Measurements from ENCODE around the gene CMTM1. TPM values are rescaled to one million over a fixed set of nuclear protein-coding genes. Genes with fewer than 3 reads are reported as not detected.
"Not testable (repeated sequence)": the region's sequence is repeated elsewhere in the genome, so short reads cannot be mapped to it uniquely, and the experiment has no call there.

The CMTM1 gene
- total RNA-seq, 4 donors from 2014 or later, result 2.0 to 5.1 (median 2.1) TPM; not detected in 1

DNA sequence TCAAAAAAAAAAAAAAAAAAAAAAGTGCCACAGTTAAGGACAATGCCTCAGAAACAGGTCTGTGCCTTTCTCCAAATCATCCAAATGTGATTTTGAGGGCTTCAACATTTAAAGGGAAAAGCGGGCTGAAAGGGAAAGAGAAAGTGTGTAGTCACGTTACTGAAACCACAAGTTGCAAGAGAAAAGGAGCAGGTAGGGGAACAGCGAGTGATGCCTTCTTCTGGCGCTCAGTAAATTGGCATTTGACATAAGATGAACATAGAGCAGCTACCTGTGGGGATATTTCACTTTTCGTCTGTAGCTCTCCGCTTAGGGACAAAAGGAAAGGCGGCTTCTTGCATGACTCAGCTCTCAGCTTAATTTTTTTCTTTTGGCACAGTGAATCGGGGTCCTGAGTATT lies 24.1 kb downstream of the CMTM1 start:
- 70 to 78% methylated on average over 8 of the region's 8 CpGs for WGBS, 2 donors
- TF ChIP-seq, protein P1, sequence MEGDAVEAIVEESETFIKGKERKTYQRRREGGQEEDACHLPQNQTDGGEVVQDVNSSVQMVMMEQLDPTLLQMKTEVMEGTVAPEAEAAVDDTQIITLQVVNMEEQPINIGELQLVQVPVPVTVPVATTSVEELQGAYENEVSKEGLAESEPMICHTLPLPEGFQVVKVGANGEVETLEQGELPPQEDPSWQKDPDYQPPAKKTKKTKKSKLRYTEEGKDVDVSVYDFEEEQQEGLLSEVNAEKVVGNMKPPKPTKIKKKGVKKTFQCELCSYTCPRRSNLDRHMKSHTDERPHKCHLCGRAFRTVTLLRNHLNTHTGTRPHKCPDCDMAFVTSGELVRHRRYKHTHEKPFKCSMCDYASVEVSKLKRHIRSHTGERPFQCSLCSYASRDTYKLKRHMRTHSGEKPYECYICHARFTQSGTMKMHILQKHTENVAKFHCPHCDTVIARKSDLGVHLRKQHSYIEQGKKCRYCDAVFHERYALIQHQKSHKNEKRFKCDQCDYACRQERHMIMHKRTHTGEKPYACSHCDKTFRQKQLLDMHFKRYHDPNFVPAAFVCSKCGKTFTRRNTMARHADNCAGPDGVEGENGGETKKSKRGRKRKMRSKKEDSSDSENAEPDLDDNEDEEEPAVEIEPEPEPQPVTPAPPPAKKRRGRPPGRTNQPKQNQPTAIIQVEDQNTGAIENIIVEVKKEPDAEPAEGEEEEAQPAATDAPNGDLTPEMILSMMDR (IDR thresholded peaks at IDR 0.05), result no peak
- no peak for TF ChIP-seq POLR2A (IDR thresholded peaks at IDR 0.05)
- no peak for TF ChIP-seq EP300 (IDR thresholded peaks at IDR 0.05)
- no peaks in the 10 kb centered on the region for H3K27me3 ChIP-seq
- peaks cover 0 to 21% (median 5%) of the 10 kb centered on the region in 4 donors for H3K4me1 ChIP-seq
- no peak overlapping the region for H3K27ac ChIP-seq
- peak overlapping the region in 1 of 4 donors; percentile 1 for H3K4me3 ChIP-seq
- DNase-seq (ENCODE audit: low spot score in 2 of 2), result no peak
- H3K36me3 ChIP-seq, result no peaks in the 10 kb centered on the region
- peaks cover 0 to 8% (median 0%) of the 10 kb centered on the region in 4 donors for H3K9me3 ChIP-seq

DNA sequence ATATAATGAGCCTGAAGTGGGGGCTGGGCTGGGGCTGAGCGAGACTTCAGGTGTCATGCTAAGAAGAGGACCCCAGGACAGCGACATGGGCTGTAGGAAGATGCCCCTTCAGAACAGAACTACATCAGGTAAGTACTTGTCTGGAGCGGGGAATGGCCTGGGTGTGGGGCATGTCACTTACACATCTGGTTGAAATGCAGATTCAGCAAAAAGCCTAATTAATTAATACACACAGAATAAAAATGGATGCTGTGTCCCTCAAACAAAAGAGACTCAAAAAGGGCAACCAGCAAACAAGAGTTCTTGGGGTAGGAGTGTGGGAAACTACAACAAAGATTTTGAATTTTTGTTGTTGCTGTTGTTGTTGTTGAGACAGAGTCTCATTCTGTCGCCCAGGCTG lies 24.8 kb downstream of the CMTM1 start:
- Histone ChIP-seq H3K27me3 (no peaks in the 10 kb centered on the region), H3K27ac (no peak overlapping the region), H3K36me3 (no peaks in the 10 kb centered on the region), H3K4me3 (no peak overlapping the region), H3K4me1 (peaks cover 0 to 21% (median 5%) of the 10 kb centered on the region in 4 donors), H3K9me3 (peaks cover 0 to 8% (median 0%) of the 10 kb centered on the region in 4 donors)
- no peak for DNase-seq (ENCODE audit: low spot score in 2 of 2)
- TF ChIP-seq POLR2A (IDR thresholded peaks at IDR 0.05), result no peak
- TF ChIP-seq EP300 (IDR thresholded peaks at IDR 0.05), result no peak
- TF ChIP-seq, protein P1 (IDR thresholded peaks at IDR 0.05), result no peak
- 87 to 90% methylated on average over 4 of the region's 4 CpGs for WGBS, 2 donors

DNA sequence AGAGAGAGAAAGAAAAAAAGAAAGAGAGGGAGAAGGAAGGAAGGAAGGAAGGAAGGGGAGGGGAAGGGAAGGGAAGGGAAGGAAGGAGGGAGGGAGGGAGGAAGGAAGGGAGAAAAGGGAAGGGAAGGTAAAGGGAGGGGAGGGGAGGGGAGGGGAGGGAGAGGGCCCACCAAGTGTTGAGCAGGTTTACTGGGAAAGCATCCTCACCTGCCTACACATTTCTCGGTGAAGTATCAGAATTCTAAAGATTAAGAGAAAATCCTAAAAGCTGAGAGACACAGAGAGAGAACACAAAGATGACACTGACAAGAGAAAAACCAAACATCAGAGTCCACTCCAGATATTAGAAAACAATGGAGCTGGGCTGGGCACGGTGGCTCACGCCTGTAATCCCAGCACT lies 26.0 kb downstream of the CMTM1 start:
- 81 to 85% methylated on average over 3 of the region's 3 CpGs for WGBS, 2 donors
- peaks cover 0 to 21% (median 4%) of the 10 kb centered on the region in 4 donors for H3K4me1 ChIP-seq
- H3K36me3 ChIP-seq, result no peaks in the 10 kb centered on the region
- H3K27me3 ChIP-seq, result no peaks in the 10 kb centered on the region
- TF ChIP-seq EP300 (IDR thresholded peaks at IDR 0.05), result no peak
- no peak for TF ChIP-seq POLR2A (IDR thresholded peaks at IDR 0.05)
- TF ChIP-seq, protein P1 (IDR thresholded peaks at IDR 0.05), result no peak
- H3K9me3 ChIP-seq, result peaks cover 0 to 8% (median 0%) of the 10 kb centered on the region in 4 donors
- no peak overlapping the region for H3K4me3 ChIP-seq
- no peak for DNase-seq (ENCODE audit: low spot score in 2 of 2)
- H3K27ac ChIP-seq, result no peak overlapping the region

DNA sequence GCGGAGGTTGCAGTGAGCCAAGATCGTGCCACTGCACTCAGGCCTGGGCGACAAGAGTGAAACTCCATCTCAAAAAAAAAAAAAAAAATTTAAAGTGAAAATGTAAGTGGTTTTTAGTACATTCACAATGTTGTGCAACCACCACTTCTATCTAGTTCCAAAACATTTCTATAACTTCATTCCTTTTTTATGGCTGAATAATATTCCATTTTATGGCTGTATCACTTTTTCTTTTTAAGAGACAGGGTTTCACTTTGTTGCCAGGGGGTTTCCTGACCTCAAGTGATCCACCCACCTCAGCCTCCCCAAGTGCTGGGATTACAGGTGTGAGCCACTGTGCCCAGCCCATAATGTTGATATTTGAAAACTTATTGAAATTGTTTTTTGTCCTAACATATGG lies 26.6 kb downstream of the CMTM1 start:
- H3K36me3 ChIP-seq, result no peaks in the 10 kb centered on the region
- peaks cover 0 to 8% (median 0%) of the 10 kb centered on the region in 4 donors for H3K9me3 ChIP-seq
- H3K27me3 ChIP-seq, result no peaks in the 10 kb centered on the region
- no peak for DNase-seq (ENCODE audit: low spot score in 2 of 2)
- WGBS, 2 donors, result 96% methylated on average over 3 of the region's 3 CpGs
- TF ChIP-seq POLR2A (IDR thresholded peaks at IDR 0.05) (no peak), EP300 (IDR thresholded peaks at IDR 0.05) (no peak)
- TF ChIP-seq, protein P1 (IDR thresholded peaks at IDR 0.05), result no peak
- peaks cover 0 to 20% (median 3%) of the 10 kb centered on the region in 4 donors for H3K4me1 ChIP-seq
- H3K27ac ChIP-seq, result no peak overlapping the region
- H3K4me3 ChIP-seq, result no peak overlapping the region

DNA sequence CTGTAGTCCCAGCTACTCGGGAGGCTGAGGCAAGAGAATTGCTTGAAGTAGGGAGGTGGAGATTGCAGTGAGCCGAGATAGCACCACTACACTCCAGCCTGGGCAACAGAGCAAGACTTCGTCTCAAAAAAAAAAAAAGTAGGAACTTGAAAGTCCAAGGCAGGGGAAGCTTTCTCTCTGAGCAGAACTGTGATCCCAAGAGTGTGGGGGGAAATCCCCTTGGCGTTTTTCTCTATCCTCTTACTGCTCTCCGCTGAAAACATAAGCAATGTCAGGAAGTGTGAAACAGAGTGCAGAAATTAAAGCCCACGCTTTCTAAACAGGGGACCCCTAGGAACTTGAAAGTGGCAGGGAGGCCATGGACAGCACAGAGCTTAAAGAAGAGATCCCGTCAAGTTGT lies 28.5 kb downstream of the CMTM1 start:
- H3K27me3 ChIP-seq, result no peaks in the 10 kb centered on the region
- 65 to 70% methylated on average over 7 of the region's 7 CpGs for WGBS, 2 donors

DNA sequence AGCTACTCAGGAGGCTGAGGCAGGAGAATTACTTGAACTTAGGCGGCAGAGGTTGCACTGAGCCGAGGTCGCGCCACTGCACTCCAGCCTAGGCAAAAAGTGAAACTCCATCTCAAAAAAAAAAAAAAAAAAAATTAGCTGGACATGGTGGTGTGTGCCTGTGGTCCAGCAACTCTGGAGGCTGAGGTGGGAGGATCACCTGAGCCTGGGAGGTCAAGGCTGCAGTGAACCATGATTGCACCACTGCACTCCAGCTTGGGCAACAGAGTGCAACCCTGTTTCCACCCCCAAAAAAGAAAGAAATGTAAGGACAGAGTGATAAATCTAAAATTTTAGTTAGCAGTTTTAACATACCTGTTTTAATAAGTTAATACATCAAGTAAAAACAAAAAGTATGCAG lies 30.3 kb downstream of the CMTM1 start:
- not testable (repeated sequence) for DNase-seq (ENCODE audit: low spot score in 2 of 2); H3K27ac ChIP-seq; H3K9me3 ChIP-seq; H3K27me3 ChIP-seq; H3K4me3 ChIP-seq; H3K4me1 ChIP-seq; H3K36me3 ChIP-seq
- 95 to 99% methylated on average over 4 of the region's 4 CpGs for WGBS, 2 donors

More for the DNA sequence above, 28.5 kb downstream of the CMTM1 start:
- Histone ChIP-seq H3K4me3 (no peak overlapping the region), H3K4me1 (peaks cover 0 to 6% (median 2%) of the 10 kb centered on the region in 4 donors), H3K27ac (no peak overlapping the region), H3K36me3 (no peaks in the 10 kb centered on the region), H3K9me3 (peaks cover 0 to 8% (median 0%) of the 10 kb centered on the region in 4 donors)
- no peak for TF ChIP-seq EP300 (IDR thresholded peaks at IDR 0.05)
- TF ChIP-seq POLR2A (IDR thresholded peaks at IDR 0.05), result no peak
- TF ChIP-seq, protein P1 (IDR thresholded peaks at IDR 0.05), result no peak
- DNase-seq (ENCODE audit: low spot score in 2 of 2), result no peak
